KMS-11 (cell line): ENCODE results near the gene TBC1D9.

Experiments
- H2AFZ ChIP-seq: fragments of 200-600 bp; sonication (generic); 2 replicates; pipeline ENCODE4 v1.6.1; 2016; ENCODE audit warnings: antibody characterized with exemption, mixed run types, low read depth
- H3K27ac ChIP-seq: fragments of 200-600 bp; sonication (generic); 2 replicates; pipeline ENCODE4 v1.6.1; 2016; ENCODE audit warnings: mild to moderate bottlenecking, mixed run types
- H3K27me3 ChIP-seq: fragments of 200-600 bp; sonication (generic); 2 replicates; pipeline ENCODE4 v1.6.1; 2017; ENCODE audit warnings: mild to moderate bottlenecking, low read depth, mixed run types, moderate library complexity; ENCODE audit not compliant: insufficient read depth
- H3K36me3 ChIP-seq: fragments of 200-600 bp; sonication (generic); 2 replicates; pipeline ENCODE4 v1.6.1; 2017; ENCODE audit warnings: mild to moderate bottlenecking, mixed run types; ENCODE audit not compliant: insufficient read depth
- H3K4me1 ChIP-seq: fragments of 200-600 bp; sonication (generic); 2 replicates; pipeline ENCODE4 v1.6.1; 2016; ENCODE audit warnings: mild to moderate bottlenecking, low read depth, mixed run types; ENCODE audit not compliant: poor library complexity, severe bottlenecking
- H3K4me2 ChIP-seq: fragments of 200-600 bp; sonication (generic); 2 replicates; pipeline ENCODE4 v1.7.0; 2016; ENCODE audit warnings: mild to moderate bottlenecking, mixed run types
- H3K4me3 ChIP-seq: fragments of 200-600 bp; sonication (generic); IDR thresholded peaks from 2 replicates; pipeline ENCODE4 v1.6.1; 2017; ENCODE audit warnings: low read depth, low read length, mixed read lengths; ENCODE audit not compliant: insufficient read depth
- H3K79me2 ChIP-seq: fragments of 200-600 bp; sonication (generic); 2 replicates; pipeline ENCODE4 v1.6.1; 2016; ENCODE audit warnings: low read depth, mixed run types; ENCODE audit not compliant: insufficient read depth
- H3K9ac ChIP-seq: fragments of 200-600 bp; sonication (generic); 2 replicates; pipeline ENCODE4 v1.6.1; 2016; ENCODE audit warnings: mild to moderate bottlenecking, mixed run types
- H4K20me1 ChIP-seq: fragments of 200-600 bp; sonication (generic); 2 replicates; pipeline ENCODE4 v1.6.1; 2016; ENCODE audit warnings: mild to moderate bottlenecking, mixed run types; ENCODE audit not compliant: insufficient read depth
- TF ChIP-seq, protein P1 (sequence below): fragments of 200-600 bp; sonication (generic); conservative IDR thresholded peaks from 2 replicates; pipeline ENCODE4 v1.6.1; 2017; ENCODE audit warnings: low read depth, mild to moderate bottlenecking, antibody characterized with exemption, low read length, moderate library complexity, mixed read lengths

Gene TBC1D9

DNA sequence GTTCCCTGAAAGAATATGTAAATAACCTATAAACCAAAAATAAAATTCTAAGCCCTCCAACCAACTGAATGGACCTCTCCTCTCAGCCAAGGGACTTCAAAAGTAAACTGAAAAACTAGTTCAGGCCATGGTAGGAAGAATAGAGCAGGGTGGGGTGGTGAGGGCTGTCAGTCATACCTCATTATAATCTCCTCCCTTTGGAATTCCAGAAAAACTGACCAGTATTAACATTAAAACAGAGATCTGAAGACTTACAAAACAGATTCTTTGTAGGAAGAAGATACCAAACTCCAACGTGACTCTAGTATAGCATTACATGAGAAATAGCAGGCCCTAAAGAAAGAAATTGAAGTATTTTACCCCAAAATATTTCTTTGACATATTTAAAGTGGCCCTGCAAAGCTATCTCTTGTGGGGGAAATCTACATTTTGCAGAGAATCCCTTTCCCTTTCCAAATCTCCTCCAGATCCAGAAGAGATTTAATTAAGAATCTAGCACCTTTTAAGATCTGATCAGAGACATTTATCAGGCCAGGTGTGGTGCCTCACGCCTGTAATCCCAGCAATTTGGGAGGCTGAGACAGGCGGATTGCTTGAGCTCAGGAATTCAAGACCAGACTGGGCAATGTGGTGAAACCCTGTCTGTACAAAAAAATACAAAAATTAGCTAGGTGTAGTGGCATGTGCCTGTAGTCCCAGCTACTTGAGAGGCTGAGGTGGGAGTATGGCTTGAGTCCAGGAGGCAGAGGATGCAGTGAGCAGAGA, 15.1 kb downstream of the TBC1D9 start:
- Histone ChIP-seq H3K79me2 (no peaks in the 10 kb centered on the region), H3K27me3 (no peaks in the 10 kb centered on the region), H2AFZ (no peak overlapping the region), H3K36me3 (no peaks in the 10 kb centered on the region), H3K4me1 (peaks cover 38% of the 10 kb centered on the region), H3K27ac (no peak overlapping the region), H3K4me3 (no peak overlapping the region), H4K20me1 (no peaks in the 10 kb centered on the region), H3K9ac (no peak overlapping the region), H3K4me2 (no peak overlapping the region)
- TF ChIP-seq, protein P1, sequence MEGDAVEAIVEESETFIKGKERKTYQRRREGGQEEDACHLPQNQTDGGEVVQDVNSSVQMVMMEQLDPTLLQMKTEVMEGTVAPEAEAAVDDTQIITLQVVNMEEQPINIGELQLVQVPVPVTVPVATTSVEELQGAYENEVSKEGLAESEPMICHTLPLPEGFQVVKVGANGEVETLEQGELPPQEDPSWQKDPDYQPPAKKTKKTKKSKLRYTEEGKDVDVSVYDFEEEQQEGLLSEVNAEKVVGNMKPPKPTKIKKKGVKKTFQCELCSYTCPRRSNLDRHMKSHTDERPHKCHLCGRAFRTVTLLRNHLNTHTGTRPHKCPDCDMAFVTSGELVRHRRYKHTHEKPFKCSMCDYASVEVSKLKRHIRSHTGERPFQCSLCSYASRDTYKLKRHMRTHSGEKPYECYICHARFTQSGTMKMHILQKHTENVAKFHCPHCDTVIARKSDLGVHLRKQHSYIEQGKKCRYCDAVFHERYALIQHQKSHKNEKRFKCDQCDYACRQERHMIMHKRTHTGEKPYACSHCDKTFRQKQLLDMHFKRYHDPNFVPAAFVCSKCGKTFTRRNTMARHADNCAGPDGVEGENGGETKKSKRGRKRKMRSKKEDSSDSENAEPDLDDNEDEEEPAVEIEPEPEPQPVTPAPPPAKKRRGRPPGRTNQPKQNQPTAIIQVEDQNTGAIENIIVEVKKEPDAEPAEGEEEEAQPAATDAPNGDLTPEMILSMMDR: no peak

DNA sequence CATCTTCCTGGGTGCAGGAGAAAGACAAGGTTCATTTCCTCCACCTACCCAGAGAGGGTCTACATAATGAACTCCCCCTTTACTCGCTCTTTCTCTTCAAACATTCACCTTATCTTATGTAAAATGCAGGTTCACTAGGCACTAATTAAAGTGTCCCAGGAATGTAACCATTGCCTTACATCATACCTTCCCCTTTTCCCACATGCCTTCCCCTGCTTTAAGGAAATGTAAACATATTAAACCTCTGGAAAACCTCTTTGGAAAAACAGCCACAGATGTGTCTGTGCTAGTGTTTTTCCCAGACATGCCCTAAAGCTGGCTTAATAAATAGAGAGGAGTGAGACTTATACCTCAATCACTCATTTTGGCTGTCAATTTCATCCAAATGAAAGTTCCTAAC, 15.8 kb downstream of the TBC1D9 start:
- peaks cover 38% of the 10 kb centered on the region for H3K4me1 ChIP-seq
- no peaks in the 10 kb centered on the region for H3K79me2 ChIP-seq
- no peak overlapping the region for H3K27ac ChIP-seq

DNA sequence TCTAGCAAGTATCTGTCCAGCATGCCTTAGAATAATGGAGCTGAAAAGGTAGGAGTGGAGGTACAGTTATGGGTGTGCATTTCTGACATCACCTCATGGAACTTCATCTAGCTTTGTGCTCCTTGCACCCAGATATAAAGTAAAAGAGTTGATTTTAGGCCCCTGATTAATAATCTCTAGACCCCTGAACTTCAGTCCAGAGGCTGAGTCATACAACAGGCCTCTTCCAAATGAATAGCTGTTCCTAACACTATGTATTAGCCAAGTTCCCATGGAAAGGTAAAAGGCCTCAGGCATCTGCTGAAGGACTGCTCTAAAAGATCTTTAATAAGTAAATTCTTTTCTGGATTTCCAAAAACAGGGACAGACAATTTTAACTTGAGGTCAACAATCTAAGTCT, 16.2 kb downstream of the TBC1D9 start:
- Histone ChIP-seq H3K27me3 (no peaks in the 10 kb centered on the region), H3K36me3 (no peaks in the 10 kb centered on the region), H2AFZ (no peak overlapping the region), H4K20me1 (no peaks in the 10 kb centered on the region), H3K27ac (no peak overlapping the region), H3K9ac (no peak overlapping the region), H3K4me1 (peaks cover 38% of the 10 kb centered on the region), H3K4me2 (no peak overlapping the region), H3K79me2 (no peaks in the 10 kb centered on the region), H3K4me3 (no peak overlapping the region)
- TF ChIP-seq, protein P1: no peak

More for the DNA sequence above, 15.8 kb downstream of the TBC1D9 start:
- no peaks in the 10 kb centered on the region for H3K36me3 ChIP-seq
- no peak overlapping the region for H3K9ac ChIP-seq
- TF ChIP-seq, protein P1: no peak
- no peak overlapping the region for H3K4me3 ChIP-seq
- no peaks in the 10 kb centered on the region for H3K27me3 ChIP-seq
- no peak overlapping the region for H2AFZ ChIP-seq
- no peak overlapping the region for H3K4me2 ChIP-seq
- no peaks in the 10 kb centered on the region for H4K20me1 ChIP-seq

DNA sequence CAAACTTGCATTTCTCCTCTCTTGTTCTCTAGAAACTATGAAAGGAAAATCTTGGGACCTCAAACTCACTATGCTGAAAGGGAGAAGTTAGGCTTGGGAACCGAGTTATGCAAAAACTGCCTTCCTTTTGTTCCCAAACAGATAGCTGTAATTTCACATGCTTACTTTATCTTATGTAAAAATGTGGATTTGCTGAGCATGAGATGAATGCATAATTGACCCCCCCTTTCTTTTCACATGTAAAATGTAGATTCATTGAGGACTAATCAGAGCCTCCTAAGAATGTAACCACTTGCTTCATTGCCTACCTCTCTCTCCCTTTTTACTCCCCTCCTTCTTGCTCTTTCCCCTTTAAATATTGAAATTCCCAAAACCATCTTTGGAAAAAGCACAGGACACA, 18.0 kb downstream of the TBC1D9 start:
- Histone ChIP-seq H3K79me2 (no peaks in the 10 kb centered on the region), H3K27ac (no peak overlapping the region), H3K4me1 (peaks cover 21% of the 10 kb centered on the region), H3K4me3 (no peak overlapping the region), H3K9ac (no peak overlapping the region), H3K36me3 (no peaks in the 10 kb centered on the region), H4K20me1 (no peaks in the 10 kb centered on the region), H2AFZ (no peak overlapping the region), H3K4me2 (no peak overlapping the region), H3K27me3 (no peaks in the 10 kb centered on the region)
- TF ChIP-seq, protein P1: no peak
